Measurements from ENCODE around the gene LMNB1.

Gene LMNB1

GRCh38 chr5:126794157-126794828 is 17.4 kb downstream of the LMNB1 start:
- Histone ChIP-seq H3F3A (ENCODE audit: low read depth) (no peaks in the 10 kb centered on the region), H3K4me2 (ENCODE audit: low read depth, low read length, poor library complexity, severe bottlenecking) (no peak overlapping the region), H4K20me1 (ENCODE audit: insufficient read depth, low read length, poor library complexity, severe bottlenecking) (peaks cover 66% of the 10 kb centered on the region), H3K9me3 (ENCODE audit: insufficient read depth, low read depth, low read length) (no peaks in the 10 kb centered on the region), H3K36me3 (ENCODE audit: insufficient read depth, low read length) (peaks cover 4% of the 10 kb centered on the region; the same call in 1 of the 2 replicates), H3K4me1 (ENCODE audit: insufficient read depth, low read length, poor library complexity, severe bottlenecking) (no peaks in the 10 kb centered on the region), H3K4me3 (ENCODE audit: low read length, poor library complexity, severe bottlenecking) (no peak overlapping the region), H3K9me2 (replicated peaks; ENCODE audit: low read depth, low read length) (no peaks in the 10 kb centered on the region), H3K9ac (ENCODE audit: low read depth, low read length, poor library complexity, severe bottlenecking) (no peak overlapping the region), H2AFZ (ENCODE audit: low read length) (no peak overlapping the region), H3K79me2 (ENCODE audit: insufficient read depth, low read length) (peaks cover 100% of the 10 kb centered on the region), H3K27me3 (ENCODE audit: insufficient read depth, low read length, poor library complexity, severe bottlenecking) (no peaks in the 10 kb centered on the region)
- TF ChIP-seq EZH2phosphoT487 (IDR thresholded peaks at IDR 0.05; ENCODE audit: borderline replicate concordance), result no peak

- H3K4me3 ChIP-seq (ENCODE audit: low read length, poor library complexity, severe bottlenecking), result no peak overlapping the region
- no peaks in the 10 kb centered on the region for H3K9me2 ChIP-seq (replicated peaks; ENCODE audit: low read depth, low read length)
- H3K27me3 ChIP-seq (ENCODE audit: insufficient read depth, low read length, poor library complexity, severe bottlenecking), result no peaks in the 10 kb centered on the region
- no peak overlapping the region for H2AFZ ChIP-seq (ENCODE audit: low read length)
- no peak for TF ChIP-seq EZH2phosphoT487 (IDR thresholded peaks at IDR 0.05; ENCODE audit: borderline replicate concordance)
- no peak for TF ChIP-seq CTCF (conservative IDR thresholded peaks at IDR 0.05; ENCODE audit: low read length)
- no peak overlapping the region for H3K4me2 ChIP-seq (ENCODE audit: low read depth, low read length, poor library complexity, severe bottlenecking)
- peaks cover 97% of the 10 kb centered on the region for H3K79me2 ChIP-seq (ENCODE audit: insufficient read depth, low read length)
- H3K4me1 ChIP-seq (ENCODE audit: insufficient read depth, low read length, poor library complexity, severe bottlenecking), result no peaks in the 10 kb centered on the region
- H3K9me3 ChIP-seq (ENCODE audit: insufficient read depth, low read depth, low read length), result no peaks in the 10 kb centered on the region
- peaks cover 70% of the 10 kb centered on the region for H4K20me1 ChIP-seq (ENCODE audit: insufficient read depth, low read length, poor library complexity, severe bottlenecking)
- H3F3A ChIP-seq (ENCODE audit: low read depth), result no peaks in the 10 kb centered on the region
- peaks cover 9% of the 10 kb centered on the region; the same call in 1 of the 2 replicates for H3K36me3 ChIP-seq (ENCODE audit: insufficient read depth, low read length)
- no peak overlapping the region for H3K9ac ChIP-seq (ENCODE audit: low read depth, low read length, poor library complexity, severe bottlenecking)
These were observed 22.8 kb downstream of the LMNB1 start for GRCh38 chr5:126799780-126800179.

GRCh38 chr5:126801174-126801991 is 24.4 kb downstream of the LMNB1 start:
- H3K4me2 ChIP-seq (ENCODE audit: low read depth, low read length, poor library complexity, severe bottlenecking), result peak overlapping the region; percentile 13
- H3K4me3 ChIP-seq (ENCODE audit: low read length, poor library complexity, severe bottlenecking), result no peak overlapping the region
- no peaks in the 10 kb centered on the region for H3K27me3 ChIP-seq (ENCODE audit: insufficient read depth, low read length, poor library complexity, severe bottlenecking)
- peaks cover 25% of the 10 kb centered on the region; the same call in 1 of the 2 replicates for H3K36me3 ChIP-seq (ENCODE audit: insufficient read depth, low read length)
- peaks cover 67% of the 10 kb centered on the region for H4K20me1 ChIP-seq (ENCODE audit: insufficient read depth, low read length, poor library complexity, severe bottlenecking)
- no peaks in the 10 kb centered on the region for H3K9me3 ChIP-seq (ENCODE audit: insufficient read depth, low read depth, low read length)
- TF ChIP-seq EZH2phosphoT487 (IDR thresholded peaks at IDR 0.05; ENCODE audit: borderline replicate concordance), result no peak
- TF ChIP-seq CTCF (conservative IDR thresholded peaks at IDR 0.05; ENCODE audit: low read length), result no peak
- H3K4me1 ChIP-seq (ENCODE audit: insufficient read depth, low read length, poor library complexity, severe bottlenecking), result peaks cover 2% of the 10 kb centered on the region
- no peak overlapping the region for H3K9ac ChIP-seq (ENCODE audit: low read depth, low read length, poor library complexity, severe bottlenecking)
- peaks cover 97% of the 10 kb centered on the region for H3K79me2 ChIP-seq (ENCODE audit: insufficient read depth, low read length)
- no peaks in the 10 kb centered on the region for H3K9me2 ChIP-seq (replicated peaks; ENCODE audit: low read depth, low read length)
- no peaks in the 10 kb centered on the region for H3F3A ChIP-seq (ENCODE audit: low read depth)
- no peak overlapping the region for H2AFZ ChIP-seq (ENCODE audit: low read length)

Measured in Loucy (cell line).